H1 (cell line): ENCODE measurements around the gene PARD6A. TPM values are rescaled to one million over a fixed set of nuclear protein-coding genes. Genes with fewer than 3 reads are reported as not detected.

Experiments
- ASH2L ChIP-seq: fragments of 200-600, 300-600 bp; sonication (generic); IDR thresholded peaks from one replicate; pipeline ENCODE4 v1.7.1; 2017; ENCODE audit warnings: low read length
- CBX5 ChIP-seq: fragments of 300-800, 300-1000 bp; sonication (generic); IDR thresholded peaks from 2 replicates; pipeline ENCODE4 v1.7.1; 2016; ENCODE audit warnings: antibody characterized with exemption, low read length, low read depth
- CHD2 ChIP-seq: IDR thresholded peaks from 2 replicates; pipeline ENCODE4 v1.6.1; 2012; ENCODE audit warnings: low read length, improper control_type of control experiment
- CTBP2 ChIP-seq: IDR thresholded peaks from 2 replicates; pipeline ENCODE4 v1.7.0; 2011; ENCODE audit warnings: borderline replicate concordance, mild to moderate bottlenecking, moderate library complexity, mixed read lengths, low read length; ENCODE audit not compliant: insufficient read depth, insufficient read length
- EP300 ChIP-seq, 2 experiments: IDR thresholded peaks; 1 replicate in 1 of 2; 2 replicates in 1 of 2; pipeline ENCODE4 v1.6.1; 2011 to 2012; ENCODE audit warnings: low read depth in 2 of 2, low read length in 2 of 2, mild to moderate bottlenecking in 2 of 2, borderline replicate concordance in 1 of 2, inconsistent platforms in 1 of 2, moderate library complexity in 1 of 2
- JUND ChIP-seq: IDR thresholded peaks from 2 replicates; pipeline ENCODE4 v1.6.1; 2011; ENCODE audit warnings: mild to moderate bottlenecking, improper control_type of control experiment, low read length
- NANOG ChIP-seq: IDR thresholded peaks from 2 replicates; pipeline ENCODE4 v1.6.1; 2011; ENCODE audit warnings: low read length, low read depth, mild to moderate bottlenecking, inconsistent platforms; ENCODE audit not compliant: insufficient read depth, poor library complexity, severe bottlenecking
- SAP30 ChIP-seq: fragments of 300-600 bp; sonication (generic); IDR thresholded peaks from 2 replicates; pipeline ENCODE4 v1.7.1; 2012; ENCODE audit warnings: low read length, moderate library complexity, mild to moderate bottlenecking, inconsistent platforms; ENCODE audit not compliant: insufficient read depth, insufficient replicate concordance
- SIN3A ChIP-seq, 2 experiments: IDR thresholded peaks in 1 of 2; conservative IDR thresholded peaks in 1 of 2; 2 replicates each; pipeline ENCODE4 v1.6.1; 2011 to 2012; ENCODE audit warnings: low read length in 2 of 2, improper control_type of control experiment in 1 of 2, low read depth in 1 of 2, mild to moderate bottlenecking in 1 of 2
- SIRT6 ChIP-seq: IDR thresholded peaks from one replicate; pipeline ENCODE4 v1.7.1; 2012; ENCODE audit warnings: low read length, inconsistent platforms
- SIX5 ChIP-seq: IDR thresholded peaks from 2 replicates; pipeline ENCODE4 v1.6.1; 2011; ENCODE audit warnings: mild to moderate bottlenecking, low read depth, low read length
- polyA plus RNA-seq, 7 experiments: library from polyadenylated mRNA; depleted of rRNA in 3 of 7; stranded (reverse) in 5 of 7; unstranded in 2 of 7; fragments of >200 nt in 5 of 7; fragments of 200-250 nt in 2 of 7; gene quantifications; 1 replicate in 5 of 7; 2 replicates in 1 of 7; 4 replicates in 1 of 7; pipeline versions ENCODE4 v1.2.1 to v1.2.3, GENCODE V29; 2011 to 2013; ENCODE audit warnings: missing spikeins in 2 of 7, mixed read lengths in 2 of 7
- total RNA-seq: library from RNA; stranded (reverse); fragmentation: NEBNext Ultra II Directional; extraction: Animal tissue kit (Norgen Biotek cat#: 25700); gene quantifications from 2 replicates; pipeline ENCODE4 v1.2.1, GENCODE V29; 2021

The PARD6A gene
- total and polyA plus RNA-seq, 2 of the 8 experiments (the other 6 are each of a cell fraction or from before 2014, with no cell fraction given): 15.1 to 21.8 TPM

DNA sequence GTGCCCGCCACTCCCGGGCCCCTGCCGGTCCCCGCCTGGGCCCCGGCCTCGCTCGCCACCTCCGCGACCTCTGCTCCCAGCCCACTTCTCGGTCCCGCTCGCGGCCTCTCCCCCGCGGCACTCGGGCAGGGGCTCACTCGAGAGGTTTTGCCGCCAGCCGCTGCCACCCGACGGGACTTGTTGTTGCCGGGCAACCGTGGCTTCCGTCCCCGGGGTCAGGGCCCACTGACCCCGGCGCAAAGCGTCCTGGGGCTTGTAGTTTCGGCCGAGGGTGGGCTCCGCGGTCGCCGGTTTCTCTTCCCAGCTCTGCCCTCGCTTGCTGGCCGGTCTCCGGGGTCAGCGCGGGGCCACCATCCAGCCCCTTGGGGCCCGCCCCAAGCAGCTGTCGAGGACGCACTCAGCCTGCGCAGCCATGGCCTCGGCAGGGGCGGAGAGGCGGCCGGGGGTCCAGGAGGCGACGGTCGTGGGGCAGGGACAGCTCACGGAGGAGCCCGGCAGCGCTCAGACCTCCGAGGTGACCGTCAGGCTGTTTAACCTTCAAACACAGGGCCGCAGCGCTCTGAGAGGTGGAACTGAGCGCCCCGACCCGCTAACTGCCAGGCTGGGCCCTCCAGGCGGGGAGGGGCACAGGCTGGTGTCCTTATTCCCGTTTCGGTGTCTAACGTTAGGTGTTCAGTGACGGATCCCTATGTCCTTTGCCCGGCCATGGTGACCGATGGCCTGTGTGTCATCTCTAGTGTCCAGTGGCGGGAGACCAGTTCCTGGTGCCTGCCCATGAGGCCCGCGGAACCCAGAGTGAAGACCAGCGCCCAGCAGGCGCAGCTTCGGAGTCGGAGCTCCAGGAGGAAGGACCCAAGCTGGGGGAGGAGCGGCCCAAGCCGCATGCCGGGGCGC lies 6.0 kb downstream of the PARD6A start, which contains the start of the genes C16orf86 and ENKD1 (continued):
- TF ChIP-seq EP300 (IDR thresholded peaks at IDR 0.05; ENCODE audit: borderline replicate concordance in 1 of 2, low read depth in 2 of 2, low read length in 2 of 2) (no peak), SIRT6 (no peak), NANOG (no peak), ASH2L (peak; percentile 37), CHD2 (peak; percentile 75), SIX5 (peak; percentile 76), CTBP2 (no peak), JUND (no peak), CBX5 (no peak), SIN3A (conservative IDR thresholded peaks at IDR 0.05 in 1 of 2, IDR thresholded peaks at IDR 0.05 in 1 of 2; ENCODE audit: low read depth in 1 of 2, low read length in 2 of 2) (peak in 1 of 2 experiments; percentile 91; a peak in 1 of 4 replicates), SAP30 (no peak)
- TF ChIP-seq, all 59 proteins: peak for 7
